ENCODE data around the gene CSMD2. TPM values are rescaled to one million over a fixed set of nuclear protein-coding genes. Genes with fewer than 3 reads are reported as not detected.

The CSMD2 gene
- total RNA-seq, 2 experiments from 2014 or later = not detected

DNA sequence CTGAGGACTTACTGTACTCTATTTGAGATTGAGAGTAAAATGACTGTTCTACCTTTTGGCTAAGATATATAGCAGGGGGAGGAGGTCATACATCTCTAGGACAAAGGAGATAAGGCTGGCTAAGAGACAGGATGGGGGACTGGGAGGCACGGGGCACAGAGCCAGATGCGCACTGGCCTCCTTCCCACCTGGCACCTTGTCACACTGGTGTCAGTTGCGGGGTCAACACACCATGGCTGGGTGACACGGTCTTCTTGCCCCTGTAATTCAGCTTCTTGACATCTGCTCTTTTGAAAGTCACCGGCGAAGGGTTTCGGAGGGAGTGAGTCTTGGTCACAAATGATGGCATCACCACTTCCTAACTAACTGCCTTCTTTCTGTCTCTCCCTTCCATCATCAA is 515.3 kb downstream of the CSMD2 start:
- no peak for DNase-seq (ENCODE audit: low spot score)
- POLR2A ChIA-PET = no interaction called here

DNA sequence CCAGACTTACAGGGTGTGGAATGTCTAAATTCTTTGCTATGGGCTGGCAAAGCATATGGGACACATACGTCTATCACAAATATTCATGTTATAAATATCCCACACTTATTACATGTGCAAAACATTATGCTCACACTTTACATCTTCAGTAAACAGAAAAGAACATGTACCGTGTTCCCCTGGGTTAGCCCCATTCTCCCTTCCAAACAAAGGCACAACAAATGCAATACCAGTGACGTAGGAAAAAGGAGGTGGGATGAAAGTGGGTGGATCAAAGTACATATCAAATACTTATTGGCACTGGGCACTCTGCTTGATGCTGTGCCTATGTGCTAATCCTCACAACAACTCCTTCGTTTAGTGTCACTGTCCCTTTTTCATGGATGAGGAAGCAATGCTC is 521.8 kb downstream of the CSMD2 start:
- Histone ChIP-seq H3K4me1 (ENCODE audit: insufficient read depth, low read length, poor library complexity, severe bottlenecking) (no peaks in the 10 kb centered on the region), H3K27ac (ENCODE audit: low read depth, low read length, poor library complexity, severe bottlenecking) (no peak overlapping the region), H3K9me3 (ENCODE audit: low read length) (no peaks in the 10 kb centered on the region), H3K36me3 (ENCODE audit: insufficient read depth, low read length) (no peaks in the 10 kb centered on the region), H3K4me3 (ENCODE audit: low read depth, low read length, poor library complexity, severe bottlenecking) (no peak overlapping the region), H2AFZ (ENCODE audit: low read length) (no peak overlapping the region), H4K20me1 (ENCODE audit: insufficient read depth, low read length) (no peaks in the 10 kb centered on the region), H3K79me2 (ENCODE audit: insufficient read depth, low read depth, low read length) (no peaks in the 10 kb centered on the region), H3K9me2 (ENCODE audit: insufficient read depth, low read length) (no peaks in the 10 kb centered on the region), H3K4me2 (ENCODE audit: low read length) (no peak overlapping the region)
- BruUV-seq (replicated peaks) = no TSS peak
- CTCF ChIA-PET (ENCODE audit: unreplicated experiment) = no interaction called here
- no peak for TF ChIP-seq EZH2phosphoT487 (IDR thresholded peaks at IDR 0.05; ENCODE audit: borderline replicate concordance, low read depth, low read length)
- TF ChIP-seq, protein P1, sequence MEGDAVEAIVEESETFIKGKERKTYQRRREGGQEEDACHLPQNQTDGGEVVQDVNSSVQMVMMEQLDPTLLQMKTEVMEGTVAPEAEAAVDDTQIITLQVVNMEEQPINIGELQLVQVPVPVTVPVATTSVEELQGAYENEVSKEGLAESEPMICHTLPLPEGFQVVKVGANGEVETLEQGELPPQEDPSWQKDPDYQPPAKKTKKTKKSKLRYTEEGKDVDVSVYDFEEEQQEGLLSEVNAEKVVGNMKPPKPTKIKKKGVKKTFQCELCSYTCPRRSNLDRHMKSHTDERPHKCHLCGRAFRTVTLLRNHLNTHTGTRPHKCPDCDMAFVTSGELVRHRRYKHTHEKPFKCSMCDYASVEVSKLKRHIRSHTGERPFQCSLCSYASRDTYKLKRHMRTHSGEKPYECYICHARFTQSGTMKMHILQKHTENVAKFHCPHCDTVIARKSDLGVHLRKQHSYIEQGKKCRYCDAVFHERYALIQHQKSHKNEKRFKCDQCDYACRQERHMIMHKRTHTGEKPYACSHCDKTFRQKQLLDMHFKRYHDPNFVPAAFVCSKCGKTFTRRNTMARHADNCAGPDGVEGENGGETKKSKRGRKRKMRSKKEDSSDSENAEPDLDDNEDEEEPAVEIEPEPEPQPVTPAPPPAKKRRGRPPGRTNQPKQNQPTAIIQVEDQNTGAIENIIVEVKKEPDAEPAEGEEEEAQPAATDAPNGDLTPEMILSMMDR (conservative IDR thresholded peaks at IDR 0.05; ENCODE audit: low read length) = no peak
- intact Hi-C loops (cut with micrococcal nuclease; ENCODE audit: unreplicated experiment) = no loop called here
- no peak for DNase-seq (ENCODE audit: low spot score)
- POLR2A ChIA-PET = no interaction called here

More for the DNA sequence above, 515.3 kb downstream of the CSMD2 start:
- Histone ChIP-seq H2AFZ (ENCODE audit: low read length) (no peak overlapping the region), H3K4me1 (ENCODE audit: insufficient read depth, low read length, poor library complexity, severe bottlenecking) (no peaks in the 10 kb centered on the region), H3K9me3 (ENCODE audit: low read length) (no peaks in the 10 kb centered on the region), H4K20me1 (ENCODE audit: insufficient read depth, low read length) (no peaks in the 10 kb centered on the region), H3K27ac (ENCODE audit: low read depth, low read length, poor library complexity, severe bottlenecking) (no peak overlapping the region), H3K36me3 (ENCODE audit: insufficient read depth, low read length) (no peaks in the 10 kb centered on the region), H3K4me3 (ENCODE audit: low read depth, low read length, poor library complexity, severe bottlenecking) (no peak overlapping the region), H3K9me2 (ENCODE audit: insufficient read depth, low read length) (no peaks in the 10 kb centered on the region), H3K79me2 (ENCODE audit: insufficient read depth, low read depth, low read length) (no peaks in the 10 kb centered on the region), H3K4me2 (ENCODE audit: low read length) (no peak overlapping the region)
- intact Hi-C loops (cut with micrococcal nuclease; ENCODE audit: unreplicated experiment) = no loop called here
- TF ChIP-seq EZH2phosphoT487 (IDR thresholded peaks at IDR 0.05; ENCODE audit: borderline replicate concordance, low read depth, low read length) = no peak
- TF ChIP-seq, protein P1 (conservative IDR thresholded peaks at IDR 0.05; ENCODE audit: low read length) = no peak
- CTCF ChIA-PET (ENCODE audit: unreplicated experiment) = no interaction called here
- BruUV-seq (replicated peaks) = no TSS peak

DNA sequence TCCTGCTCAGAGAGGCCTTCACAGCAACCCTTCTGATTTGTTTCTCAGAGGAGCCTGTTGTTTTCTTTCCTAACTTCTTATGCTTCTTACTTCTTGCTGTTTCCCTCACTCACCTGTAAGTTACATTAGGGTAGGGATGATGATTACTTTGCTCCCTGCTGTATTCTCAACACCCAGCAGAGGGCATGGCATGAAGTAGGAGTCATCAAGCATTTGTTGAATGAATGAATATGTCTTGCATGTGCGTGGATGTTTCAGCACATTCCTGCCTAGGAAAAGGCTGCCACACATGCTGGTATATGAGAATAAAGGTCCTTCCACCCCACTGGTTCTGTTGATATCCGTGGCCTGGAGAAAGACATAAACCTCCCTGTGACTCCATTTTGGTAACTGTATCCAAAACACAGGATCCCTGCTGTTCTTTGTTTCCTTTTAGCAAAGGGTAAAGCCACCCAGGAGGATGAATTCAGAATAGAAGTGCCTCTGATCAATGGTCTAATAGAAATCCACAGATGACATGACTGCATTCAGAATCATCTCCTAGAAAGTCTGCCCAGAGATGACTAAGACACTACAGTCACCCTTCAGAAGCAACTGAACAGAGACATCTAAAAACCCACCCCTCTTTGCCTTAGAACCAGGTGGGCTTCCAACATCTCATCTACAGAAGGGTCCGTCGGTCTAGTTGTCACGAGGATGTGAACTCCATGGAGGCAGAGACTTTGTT is 523.8 kb downstream of the CSMD2 start:
- TF ChIP-seq EZH2phosphoT487 (IDR thresholded peaks at IDR 0.05; ENCODE audit: borderline replicate concordance, low read depth, low read length) = no peak
- TF ChIP-seq, protein P1 (conservative IDR thresholded peaks at IDR 0.05; ENCODE audit: low read length) = peak; percentile 70
- intact Hi-C loops (cut with micrococcal nuclease; ENCODE audit: unreplicated experiment) = no loop called here

More for the DNA sequence above, 523.8 kb downstream of the CSMD2 start:
- ChIA-PET CTCF (ENCODE audit: unreplicated experiment) (no interaction called here), POLR2A (interaction anchor here (0.7 kb wide), 1 partner anchor 290 kb away, joined by 3 read pairs; no protein-coding TSS in a partner anchor)
- BruUV-seq (replicated peaks) = no TSS peak
- H3K4me1 ChIP-seq (ENCODE audit: insufficient read depth, low read length, poor library complexity, severe bottlenecking) = no peaks in the 10 kb centered on the region
- H3K79me2 ChIP-seq (ENCODE audit: insufficient read depth, low read depth, low read length) = no peaks in the 10 kb centered on the region
- no peaks in the 10 kb centered on the region for H3K9me3 ChIP-seq (ENCODE audit: low read length)
- H4K20me1 ChIP-seq (ENCODE audit: insufficient read depth, low read length) = no peaks in the 10 kb centered on the region
- H3K36me3 ChIP-seq (ENCODE audit: insufficient read depth, low read length) = no peaks in the 10 kb centered on the region
- H3K4me2 ChIP-seq (ENCODE audit: low read length) = no peak overlapping the region
- no peak overlapping the region for H2AFZ ChIP-seq (ENCODE audit: low read length)
- H3K27ac ChIP-seq (ENCODE audit: low read depth, low read length, poor library complexity, severe bottlenecking) = no peak overlapping the region
- no peaks in the 10 kb centered on the region for H3K9me2 ChIP-seq (ENCODE audit: insufficient read depth, low read length)
- DNase-seq (ENCODE audit: low spot score) = peak; percentile 14
- no peak overlapping the region for H3K4me3 ChIP-seq (ENCODE audit: low read depth, low read length, poor library complexity, severe bottlenecking)
